ENCODE data around the gene LDB2.

GRCh38 chr4:16598597-16599206, 299.7 kb downstream of the LDB2 start:
- TF ChIP-seq CTCF (conservative IDR thresholded peaks at IDR 0.05; ENCODE audit: low read length), result no peak
- TF ChIP-seq EZH2phosphoT487 (IDR thresholded peaks at IDR 0.05; ENCODE audit: borderline replicate concordance), result no peak

Measured in Loucy (cell line).